IMR-90 (cell line): ENCODE results near the gene HSPB6. TPM values are rescaled to one million over a fixed set of nuclear protein-coding genes. Genes with fewer than 3 reads are reported as not detected.
A peak's percentile ranks its signal among the peaks of the same experiment; 100 is the strongest.

Experiments used
- ATAC-seq: fragments of 200-7000 bp; cut with Tn5 transposase; 2 replicates; pipeline ENCODE4 v1.9.1; 2020; ENCODE audit warnings: low read depth, mild to moderate bottlenecking, moderate library complexity
- BruUV-seq: library from RNA; stranded (reverse); fragments of 400-500 nt; replicated peaks from 2 replicates; lab custom pipeline; 2021; lab: Mats Ljungman, UMichigan
- CTCF ChIA-PET: fragments of 300-600 bp; formaldehyde crosslinking; extraction: SDS; loops from one replicate; lab custom pipeline; 2021; ENCODE audit warnings: antibody characterized with exemption; lab: Yijun Ruan, JAX
- POLR2A ChIA-PET: fragments of 300-600 bp; sonication (Branson Sonifier 250); formaldehyde crosslinking; loops from one replicate; lab custom pipeline; 2022; ENCODE audit warnings: antibody characterized with exemption; ENCODE audit not compliant: unreplicated experiment; lab: Charles Lee
- DNase-seq: peaks from one replicate; pipeline ENCODE4 v3.0.0; 2013
- H2AFZ ChIP-seq: replicated peaks from 2 replicates; pipeline ENCODE3; 2013; ENCODE audit warnings: low read length, mild to moderate bottlenecking; ENCODE audit not compliant: poor library complexity
- H2AK5ac ChIP-seq: 2 replicates; pipeline ENCODE4 v1.6.1; 2013; ENCODE audit warnings: low read depth, low read length, inconsistent platforms
- H2AK9ac ChIP-seq: replicated peaks from 2 replicates; pipeline ENCODE3; 2013; ENCODE audit warnings: mild to moderate bottlenecking, low read depth, low read length, moderate library complexity; ENCODE audit not compliant: poor library complexity
- H2BK120ac ChIP-seq: 2 replicates; pipeline ENCODE4 v1.6.1; 2013; ENCODE audit warnings: low read depth, low read length, inconsistent platforms
- H2BK15ac ChIP-seq: 3 replicates; pipeline ENCODE4 v1.6.1; 2013; ENCODE audit warnings: low read depth, low read length, inconsistent platforms
- H2BK20ac ChIP-seq: 2 replicates; pipeline ENCODE4 v1.6.1; 2013; ENCODE audit warnings: low read depth, mild to moderate bottlenecking, inconsistent platforms, low read length, moderate library complexity
- H2BK5ac ChIP-seq: 2 replicates; pipeline ENCODE4 v1.6.1; 2013; ENCODE audit warnings: mild to moderate bottlenecking, low read depth, low read length, inconsistent platforms; ENCODE audit not compliant: poor library complexity, severe bottlenecking
- H3K14ac ChIP-seq: replicated peaks from 2 replicates; pipeline ENCODE4 v1.6.1; 2013; ENCODE audit warnings: low read depth, low read length, inconsistent platforms
- H3K18ac ChIP-seq: 2 replicates; pipeline ENCODE4 v1.6.1; 2013; ENCODE audit warnings: low read depth, low read length, control low read depth
- H3K23ac ChIP-seq: 2 replicates; pipeline ENCODE4 v1.6.1; 2013; ENCODE audit warnings: low read depth, low read length, inconsistent platforms
- H3K27ac ChIP-seq: 2 replicates; pipeline ENCODE4 v1.5.1; 2013; ENCODE audit warnings: mild to moderate bottlenecking, control low read depth, low read length; ENCODE audit not compliant: insufficient read depth
- H3K27me3 ChIP-seq: 2 replicates; pipeline ENCODE4 v1.6.1; 2013; ENCODE audit warnings: low read length; ENCODE audit not compliant: control insufficient read depth, insufficient read depth
- H3K36me3 ChIP-seq: 2 replicates; pipeline ENCODE4 v1.6.1; 2013; ENCODE audit warnings: low read length, mixed read lengths; ENCODE audit not compliant: control insufficient read depth, insufficient read depth
- H3K4ac ChIP-seq: 2 replicates; pipeline ENCODE4 v1.6.1; 2013; ENCODE audit warnings: low read depth, low read length, inconsistent platforms
- H3K4me1 ChIP-seq: 2 replicates; pipeline ENCODE4 v1.6.1; 2013; ENCODE audit warnings: low read length, mixed read lengths; ENCODE audit not compliant: control insufficient read depth, insufficient read depth
- H3K4me2 ChIP-seq: 2 replicates; pipeline ENCODE4 v1.6.1; 2013; ENCODE audit warnings: low read depth, mild to moderate bottlenecking, control low read depth, low read length, moderate library complexity
- H3K4me3 ChIP-seq: 2 replicates; pipeline ENCODE4 v1.5.1; 2013; ENCODE audit warnings: low read depth, mild to moderate bottlenecking, control low read depth, low read length, moderate library complexity; ENCODE audit not compliant: insufficient read depth
- H3K56ac ChIP-seq: 2 replicates; pipeline ENCODE4 v1.6.1; 2013; ENCODE audit warnings: low read length, inconsistent platforms; ENCODE audit not compliant: insufficient read depth; ENCODE audit errors: extremely low read depth
- H3K79me1 ChIP-seq, 2 experiments: 2 replicates each; pipeline ENCODE4 v1.6.1; 2013; ENCODE audit warnings: low read length in 2 of 2, inconsistent platforms in 1 of 2, low read depth in 1 of 2
- H3K9ac ChIP-seq: 2 replicates; pipeline ENCODE4 v1.6.1; 2013; ENCODE audit warnings: low read depth, low read length, control low read depth
- H3K9me1 ChIP-seq: 2 replicates; pipeline ENCODE4 v1.6.1; 2013; ENCODE audit warnings: low read length, inconsistent platforms; ENCODE audit not compliant: insufficient read depth
- H3K9me3 ChIP-seq: 2 replicates; pipeline ENCODE4 v1.6.1; 2013; ENCODE audit warnings: low read length; ENCODE audit not compliant: control insufficient read depth, insufficient read depth
- H4K20me1 ChIP-seq: 2 replicates; pipeline ENCODE4 v1.6.1; 2013; ENCODE audit warnings: low read length, inconsistent platforms; ENCODE audit not compliant: insufficient read depth
- H4K5ac ChIP-seq: 2 replicates; pipeline ENCODE4 v1.6.1; 2013; ENCODE audit warnings: mild to moderate bottlenecking, low read depth, low read length, control low read depth
- H4K8ac ChIP-seq, 2 experiments: 2 replicates each; pipeline ENCODE4 v1.6.1; 2013; ENCODE audit warnings: low read depth in 2 of 2, low read length in 2 of 2, control low read depth in 1 of 2, inconsistent platforms in 1 of 2
- H4K91ac ChIP-seq: 2 replicates; pipeline ENCODE4 v1.6.1; 2013; ENCODE audit warnings: low read depth, low read length, inconsistent platforms; ENCODE audit not compliant: insufficient read depth
- BHLHE40 ChIP-seq: fragments of 150-350 bp; IDR thresholded peaks from 2 replicates; pipeline ENCODE4 v1.6.1; 2016; ENCODE audit warnings: mild to moderate bottlenecking, low read depth, low read length
- CEBPB ChIP-seq: IDR thresholded peaks from 2 replicates; pipeline ENCODE4 v1.6.1; 2012; ENCODE audit warnings: low read depth, low read length, improper control_type of control experiment
- CHD1 ChIP-seq: IDR thresholded peaks from 2 replicates; pipeline ENCODE4 v1.6.1; 2012; ENCODE audit warnings: low read depth, low read length, improper control_type of control experiment
- FOS ChIP-seq: fragments of 150-350 bp; IDR thresholded peaks from 2 replicates; pipeline ENCODE4 v1.6.1; 2016; ENCODE audit warnings: low read depth, low read length
- MAFK ChIP-seq: IDR thresholded peaks from 2 replicates; pipeline ENCODE4 v1.6.1; 2012; ENCODE audit warnings: low read depth, low read length, improper control_type of control experiment
- MAZ ChIP-seq: IDR thresholded peaks from 2 replicates; pipeline ENCODE4 v1.6.1; 2012; ENCODE audit warnings: low read depth, mild to moderate bottlenecking, low read length, improper control_type of control experiment, moderate library complexity, borderline replicate concordance
- MXI1 ChIP-seq: IDR thresholded peaks from 2 replicates; pipeline ENCODE4 v1.6.1; 2012; ENCODE audit warnings: low read depth, mild to moderate bottlenecking, low read length, moderate library complexity, borderline replicate concordance
- NFE2L2 ChIP-seq: fragments of 150-350 bp; IDR thresholded peaks from 2 replicates; pipeline ENCODE4 v1.6.1; 2016; ENCODE audit warnings: low read depth, mild to moderate bottlenecking, low read length
- POLR2A ChIP-seq: IDR thresholded peaks from 2 replicates; pipeline ENCODE4 v1.6.1; 2012; ENCODE audit warnings: mild to moderate bottlenecking, low read depth, low read length
- RAD21 ChIP-seq: IDR thresholded peaks from 2 replicates; pipeline ENCODE4 v1.6.1; 2012; ENCODE audit warnings: low read length, improper control_type of control experiment
- RCOR1 ChIP-seq: IDR thresholded peaks from 2 replicates; pipeline ENCODE4 v1.6.1; 2012; ENCODE audit warnings: mild to moderate bottlenecking, low read length, improper control_type of control experiment; ENCODE audit not compliant: insufficient replicate concordance
- RFX5 ChIP-seq: IDR thresholded peaks from 2 replicates; pipeline ENCODE4 v1.8.0; 2012; ENCODE audit warnings: low read depth, mild to moderate bottlenecking, low read length, moderate library complexity
- SMC3 ChIP-seq: fragments of 150-350 bp; IDR thresholded peaks from 2 replicates; pipeline ENCODE4 v1.6.1; 2016; ENCODE audit warnings: low read depth, mild to moderate bottlenecking, antibody characterized with exemption, low read length, moderate library complexity
- WGBS, 2 experiments: methylation state at CpG; one replicate each; pipeline versions ENCODE4 v1.1.5 to v1.1.7; 2013; ENCODE audit warnings: missing lambda C conversion rate in 2 of 2; ENCODE audit not compliant: insufficient read length in 1 of 2; ENCODE audit errors: extremely low coverage in 2 of 2; 5-methylcytosine and 5-hydroxymethylcytosine counted together
- dilution Hi-C: fragments of 300-500 bp; cut with HindIII; formaldehyde crosslinking; loops from one replicate; pipeline ENCODE4 v1.14.3; 2018; ENCODE audit warnings: low sequenced_read_pairs; ENCODE audit not compliant: unreplicated experiment
- in situ Hi-C: fragments of 300-500 bp; cut with MboI; formaldehyde crosslinking; loops from 3 replicates; pipeline ENCODE4 v1.14.3; 2019; ENCODE audit warnings: low sequenced_read_pairs, inconsistent platforms, mixed read lengths
- intact Hi-C: fragments of 100-400 bp; cut with micrococcal nuclease; formaldehyde crosslinking; loops from 2 replicates; pipeline ENCODE4 v1.10.0; 2022
- polyA plus RNA-seq, 3 experiments: library from polyadenylated mRNA; depleted of rRNA; stranded (reverse); fragments of >200 nt; gene quantifications; 2 replicates each; pipeline ENCODE4 v1.2.3, GENCODE V29; 2012; ENCODE audit warnings: low replicate concordance in 1 of 3
- total RNA-seq: library from RNA; depleted of rRNA; stranded (reverse); fragments of >200 nt; gene quantifications from 2 replicates; pipeline ENCODE4 v1.2.3, GENCODE V29; 2012
- TF ChIP-seq, protein P1 (sequence below): fragments of 150-350 bp; IDR thresholded peaks from 2 replicates; pipeline ENCODE4 v1.6.1; 2017; ENCODE audit warnings: mild to moderate bottlenecking, antibody characterized with exemption, low read length, low read depth
- TF ChIP-seq, protein P2 (sequence below): fragments of 150-350 bp; IDR thresholded peaks from 2 replicates; pipeline ENCODE4 v1.6.1; 2016; ENCODE audit warnings: low read depth, mild to moderate bottlenecking, low read length, moderate library complexity, borderline replicate concordance
- TF ChIP-seq, protein P3 (sequence below): conservative IDR thresholded peaks from 2 replicates; pipeline ENCODE4 v1.5.1; 2012; ENCODE audit warnings: mild to moderate bottlenecking, low read depth, low read length, improper control_type of control experiment

The HSPB6 gene
- total and polyA plus RNA-seq, 2 of the 4 experiments (the other 2 are of a cell fraction) = 5.7 to 206 TPM

DNA sequence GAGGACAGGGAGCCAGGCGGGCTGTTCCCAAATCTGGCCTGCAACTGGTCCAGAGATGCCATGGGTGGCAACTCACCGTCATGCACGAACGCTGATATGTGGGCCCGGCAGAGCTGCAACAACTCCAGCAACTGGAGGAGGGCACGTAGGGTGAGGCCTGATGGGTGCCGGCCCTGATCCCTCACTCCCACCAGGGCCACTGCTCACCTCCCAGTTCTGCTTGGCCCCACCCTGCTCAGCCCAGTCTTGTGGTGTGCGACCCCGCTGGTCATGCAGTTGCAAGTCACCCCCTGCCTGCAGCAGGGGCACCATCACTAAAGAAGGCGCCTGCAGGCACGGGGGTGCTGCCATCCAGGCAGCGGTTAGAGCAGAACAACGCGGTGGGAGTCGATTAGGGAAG is 35.5 kb upstream of the HSPB6 start:
- Histone ChIP-seq H2BK15ac (no peak overlapping the region), H3K4me1 (no peaks in the 10 kb centered on the region), H2AFZ (peak overlapping the region; percentile 2), H3K4ac (no peak overlapping the region), H3K18ac (no peak overlapping the region), H3K9me1 (no peaks in the 10 kb centered on the region), H2AK5ac (no peak overlapping the region), H3K27ac (no peak overlapping the region), H3K9ac (no peak overlapping the region), H3K36me3 (no peaks in the 10 kb centered on the region), H3K9me3 (no peaks in the 10 kb centered on the region), H3K14ac (no peak overlapping the region), H3K79me1 (no peaks in the 10 kb centered on the region), H3K23ac (no peak overlapping the region), H2AK9ac (no peak overlapping the region), H4K20me1 (no peaks in the 10 kb centered on the region), H4K5ac (no peak overlapping the region), H3K56ac (no peak overlapping the region), H4K8ac (no peak overlapping the region), H3K4me2 (no peak overlapping the region), H4K91ac (no peak overlapping the region), H2BK20ac (no peak overlapping the region), H2BK120ac (no peak overlapping the region), H3K4me3 (no peak overlapping the region), H2BK5ac (no peak overlapping the region), H3K27me3 (peaks cover 18% of the 10 kb centered on the region)
- dilution Hi-C loops = no loop called here
- 87% methylated on average over 10 of the region's 15 CpGs; no CpG with 5 or more reads in 1 of the 2 experiments for WGBS, 2 experiments
- POLR2A ChIA-PET = no interaction called here
- TF ChIP-seq RFX5 = no peak
- TF ChIP-seq, protein P1, sequence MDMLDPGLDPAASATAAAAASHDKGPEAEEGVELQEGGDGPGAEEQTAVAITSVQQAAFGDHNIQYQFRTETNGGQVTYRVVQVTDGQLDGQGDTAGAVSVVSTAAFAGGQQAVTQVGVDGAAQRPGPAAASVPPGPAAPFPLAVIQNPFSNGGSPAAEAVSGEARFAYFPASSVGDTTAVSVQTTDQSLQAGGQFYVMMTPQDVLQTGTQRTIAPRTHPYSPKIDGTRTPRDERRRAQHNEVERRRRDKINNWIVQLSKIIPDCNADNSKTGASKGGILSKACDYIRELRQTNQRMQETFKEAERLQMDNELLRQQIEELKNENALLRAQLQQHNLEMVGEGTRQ = no peak
- no peak for TF ChIP-seq MXI1
- no peak for TF ChIP-seq MAZ
- TF ChIP-seq RAD21 = no peak
- no peak for TF ChIP-seq MAFK
- no peak for TF ChIP-seq CHD1
- TF ChIP-seq BHLHE40 = no peak
- TF ChIP-seq, protein P2, sequence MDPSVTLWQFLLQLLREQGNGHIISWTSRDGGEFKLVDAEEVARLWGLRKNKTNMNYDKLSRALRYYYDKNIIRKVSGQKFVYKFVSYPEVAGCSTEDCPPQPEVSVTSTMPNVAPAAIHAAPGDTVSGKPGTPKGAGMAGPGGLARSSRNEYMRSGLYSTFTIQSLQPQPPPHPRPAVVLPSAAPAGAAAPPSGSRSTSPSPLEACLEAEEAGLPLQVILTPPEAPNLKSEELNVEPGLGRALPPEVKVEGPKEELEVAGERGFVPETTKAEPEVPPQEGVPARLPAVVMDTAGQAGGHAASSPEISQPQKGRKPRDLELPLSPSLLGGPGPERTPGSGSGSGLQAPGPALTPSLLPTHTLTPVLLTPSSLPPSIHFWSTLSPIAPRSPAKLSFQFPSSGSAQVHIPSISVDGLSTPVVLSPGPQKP = no peak
- TF ChIP-seq POLR2A = no peak
- TF ChIP-seq RCOR1 = no peak
- TF ChIP-seq FOS = no peak
- no peak for TF ChIP-seq SMC3
- TF ChIP-seq, protein P3, sequence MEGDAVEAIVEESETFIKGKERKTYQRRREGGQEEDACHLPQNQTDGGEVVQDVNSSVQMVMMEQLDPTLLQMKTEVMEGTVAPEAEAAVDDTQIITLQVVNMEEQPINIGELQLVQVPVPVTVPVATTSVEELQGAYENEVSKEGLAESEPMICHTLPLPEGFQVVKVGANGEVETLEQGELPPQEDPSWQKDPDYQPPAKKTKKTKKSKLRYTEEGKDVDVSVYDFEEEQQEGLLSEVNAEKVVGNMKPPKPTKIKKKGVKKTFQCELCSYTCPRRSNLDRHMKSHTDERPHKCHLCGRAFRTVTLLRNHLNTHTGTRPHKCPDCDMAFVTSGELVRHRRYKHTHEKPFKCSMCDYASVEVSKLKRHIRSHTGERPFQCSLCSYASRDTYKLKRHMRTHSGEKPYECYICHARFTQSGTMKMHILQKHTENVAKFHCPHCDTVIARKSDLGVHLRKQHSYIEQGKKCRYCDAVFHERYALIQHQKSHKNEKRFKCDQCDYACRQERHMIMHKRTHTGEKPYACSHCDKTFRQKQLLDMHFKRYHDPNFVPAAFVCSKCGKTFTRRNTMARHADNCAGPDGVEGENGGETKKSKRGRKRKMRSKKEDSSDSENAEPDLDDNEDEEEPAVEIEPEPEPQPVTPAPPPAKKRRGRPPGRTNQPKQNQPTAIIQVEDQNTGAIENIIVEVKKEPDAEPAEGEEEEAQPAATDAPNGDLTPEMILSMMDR = no peak
- TF ChIP-seq NFE2L2 = no peak
- no peak for TF ChIP-seq CEBPB
- no peak for DNase-seq
- intact Hi-C loops = no loop called here
- ATAC-seq = no peak
- in situ Hi-C loops = no loop called here
- BruUV-seq = no TSS peak
- CTCF ChIA-PET = no interaction called here
